ENCODE results near the gene NT5DC3.

Gene NT5DC3

DNA sequence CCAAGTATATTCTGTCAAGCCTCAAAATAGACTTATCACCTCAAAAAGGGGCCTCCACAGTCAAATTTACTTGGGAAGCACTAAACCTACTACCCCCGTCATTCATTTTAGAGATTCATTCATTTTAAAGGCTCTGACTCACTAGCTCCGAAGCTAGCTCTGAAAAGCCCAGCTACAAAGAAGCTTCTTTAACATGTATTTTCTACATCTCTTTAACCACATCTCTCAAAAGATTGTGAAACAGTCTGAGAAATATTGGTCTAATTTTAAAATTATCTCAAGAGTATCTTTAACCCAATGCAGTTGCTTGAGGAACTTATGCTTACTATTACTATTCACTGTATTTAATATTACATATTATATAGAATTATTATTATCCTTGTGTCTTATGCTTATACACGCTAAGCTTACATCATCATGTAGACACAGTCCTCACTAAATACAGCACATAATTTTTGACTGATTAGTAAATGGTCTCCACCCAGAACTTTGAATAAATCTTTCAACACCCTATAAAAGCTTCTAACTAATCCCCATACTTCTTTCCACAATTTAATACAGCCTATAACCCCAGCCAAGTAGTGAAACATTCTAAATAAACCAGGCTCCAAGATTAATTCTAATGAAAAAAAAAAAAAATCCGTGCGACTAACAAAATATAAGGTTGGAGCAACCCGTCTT is 7.8 kb downstream of the NT5DC3 start:
- no peak for DNase-seq (ENCODE audit: low spot score)

DNA sequence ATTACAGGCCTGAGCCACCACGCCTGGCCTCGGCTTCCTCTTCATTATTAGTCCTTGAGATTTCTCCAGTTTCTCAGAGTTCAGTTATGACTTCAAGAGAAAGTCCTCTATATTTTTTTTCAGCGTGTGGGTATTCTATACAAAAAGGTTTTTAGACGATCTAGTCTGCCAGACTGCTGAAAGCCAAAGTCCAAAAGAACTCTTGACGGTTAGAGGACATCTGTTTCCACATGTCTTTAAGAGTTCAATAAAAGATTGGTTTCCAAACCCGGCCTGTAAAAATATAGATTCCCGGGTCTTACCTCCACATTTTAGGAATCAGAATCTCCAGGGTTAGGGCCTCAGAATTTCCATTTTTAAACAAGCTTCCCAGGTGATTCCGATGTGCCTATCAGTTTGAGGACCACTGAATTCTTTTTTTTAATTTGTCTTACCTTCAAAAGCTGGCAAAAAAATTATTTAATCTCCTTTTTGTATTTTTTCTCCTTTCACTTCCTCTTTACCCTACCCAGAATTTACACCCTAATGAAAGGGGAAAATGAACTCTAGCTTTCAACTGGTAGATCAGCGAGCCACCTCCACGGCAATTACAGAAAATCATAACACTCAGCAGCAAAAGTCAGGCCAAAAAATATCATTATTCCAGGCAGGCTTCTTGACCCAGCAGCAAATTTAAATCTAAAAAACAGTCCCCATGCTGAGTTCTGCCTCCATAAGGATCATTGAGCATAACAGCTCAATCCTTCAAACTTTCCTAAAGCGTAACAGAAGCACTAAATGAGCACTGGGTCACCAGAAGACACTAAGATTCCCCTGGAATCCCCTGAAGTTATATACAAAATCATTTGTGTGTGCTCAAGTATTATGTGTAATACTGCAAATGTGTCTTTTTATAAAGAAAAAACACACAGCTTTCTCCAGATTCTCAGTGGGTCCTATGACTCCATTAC is 8.7 kb downstream of the NT5DC3 start:
- no peak for DNase-seq (ENCODE audit: low spot score)

DNA sequence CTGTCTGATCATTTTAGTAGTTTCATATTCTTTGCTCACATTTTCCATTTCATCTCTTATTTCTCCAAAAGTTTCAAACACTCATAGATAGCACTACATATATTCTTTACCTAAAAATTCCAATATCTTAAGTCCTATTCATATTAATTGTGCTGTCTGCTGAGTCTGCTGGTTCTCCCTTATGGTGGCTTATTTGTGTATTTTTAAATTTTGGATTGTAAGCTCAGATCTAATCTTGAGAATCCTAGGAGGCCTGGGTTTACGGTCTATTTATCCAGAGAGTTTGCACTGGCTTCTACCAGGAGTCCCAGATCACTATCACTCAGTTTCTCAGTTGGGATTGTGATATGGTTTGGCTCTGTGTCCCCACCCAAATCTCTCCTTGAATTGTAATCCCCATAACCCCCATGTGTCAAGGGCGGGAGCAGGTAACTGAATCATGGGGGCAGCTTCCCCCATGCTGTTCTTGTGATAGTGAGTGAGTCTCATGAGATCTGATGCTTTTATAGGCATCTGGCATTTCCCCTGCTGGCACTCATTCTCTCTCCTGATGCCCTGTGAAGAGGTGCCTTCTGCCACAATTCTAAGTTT is 10.2 kb downstream of the NT5DC3 start:
- no peak for DNase-seq (ENCODE audit: low spot score)

DNA sequence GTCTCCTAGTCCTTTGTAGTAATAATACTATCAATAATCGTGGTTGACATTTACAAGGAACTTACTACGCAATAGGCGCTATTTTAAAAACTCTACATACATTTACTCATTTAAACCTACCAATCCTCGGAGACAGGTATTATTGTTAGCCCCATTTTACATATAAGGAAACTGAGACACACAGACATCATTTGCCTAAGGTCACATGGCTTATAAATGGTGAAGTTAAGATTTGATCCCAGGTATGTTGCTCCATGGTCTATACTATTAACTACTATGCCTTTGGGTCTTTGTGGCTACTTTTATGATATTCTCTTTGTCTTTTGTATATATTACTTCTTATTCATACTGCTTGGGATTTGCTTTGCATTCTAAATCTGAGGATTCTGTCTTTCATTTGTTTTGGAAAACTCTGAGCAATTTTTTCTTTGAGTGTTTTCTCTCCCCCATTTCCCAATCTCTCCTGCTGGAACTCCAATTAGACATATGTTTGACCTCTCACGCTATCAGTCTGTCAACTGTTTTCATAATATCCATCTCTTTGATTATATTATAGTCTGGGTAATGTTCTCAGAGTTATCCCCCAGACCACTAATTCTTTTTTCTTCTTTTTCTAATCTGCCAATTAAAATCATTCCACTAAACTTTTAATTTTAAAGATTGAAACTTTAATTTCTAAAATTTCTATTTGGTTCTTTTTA is 10.9 kb downstream of the NT5DC3 start:
- DNase-seq (ENCODE audit: low spot score), result no peak

DNA sequence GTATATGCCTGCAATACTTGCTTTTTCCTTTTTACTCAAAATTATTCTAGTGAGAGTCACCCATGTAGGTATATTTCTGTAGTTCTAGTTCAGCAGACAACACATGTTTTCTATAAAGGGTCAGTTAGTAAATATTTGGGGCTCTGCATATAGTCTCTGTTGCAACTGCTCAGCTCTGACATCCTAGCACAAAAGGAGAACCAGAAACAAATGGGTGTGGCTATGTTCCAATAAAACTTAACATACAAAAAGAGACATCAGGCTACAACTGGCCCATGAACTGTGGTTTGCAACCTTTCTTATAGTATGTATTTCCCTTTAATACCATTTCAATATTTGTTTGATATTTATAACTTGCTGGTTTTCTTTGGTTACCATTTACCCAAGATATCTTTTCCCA is 11.9 kb downstream of the NT5DC3 start:
- no peak for DNase-seq (ENCODE audit: low spot score)

DNA sequence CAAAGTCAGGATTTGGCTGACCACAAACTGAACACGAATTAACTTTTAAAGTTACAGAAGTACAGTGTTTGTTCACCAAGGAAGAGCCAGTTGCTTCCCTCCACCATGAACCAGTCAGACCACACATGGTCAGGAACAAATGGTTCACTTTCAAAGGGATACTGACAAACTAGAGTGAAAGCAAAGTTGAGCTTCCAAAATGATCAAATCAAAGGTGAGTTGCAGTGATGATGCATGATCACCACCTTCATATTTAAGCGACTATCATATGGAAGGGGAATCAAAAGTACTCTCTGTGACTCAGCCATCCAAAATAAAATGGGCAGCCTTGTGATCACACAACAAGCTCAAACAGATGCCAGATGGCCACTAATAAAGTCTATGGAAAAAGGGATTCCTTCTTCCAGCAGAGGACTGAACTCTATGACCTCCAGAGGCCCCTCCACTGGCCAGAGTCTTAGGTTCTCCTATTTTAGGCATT is 13.1 kb downstream of the NT5DC3 start:
- no peak for DNase-seq (ENCODE audit: low spot score)

DNA sequence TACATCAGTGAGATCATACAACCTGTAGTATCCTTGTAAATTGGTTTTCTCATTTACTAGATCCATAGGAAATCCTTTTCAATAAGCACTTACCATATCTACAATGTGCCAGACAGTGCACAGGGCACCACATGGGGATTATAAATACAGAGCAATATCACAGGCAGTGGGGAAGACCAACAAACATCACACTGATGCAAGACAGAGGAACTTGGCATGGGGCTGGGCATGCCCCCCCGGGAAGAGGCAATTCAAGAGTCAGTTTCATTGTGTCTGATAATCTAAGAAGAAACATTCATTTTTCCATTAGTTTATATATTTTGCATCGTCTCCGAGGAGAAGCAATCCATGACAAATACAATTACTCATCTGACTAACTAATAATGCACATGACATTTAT is 16.2 kb downstream of the NT5DC3 start:
- no peak for DNase-seq (ENCODE audit: low spot score)

DNA sequence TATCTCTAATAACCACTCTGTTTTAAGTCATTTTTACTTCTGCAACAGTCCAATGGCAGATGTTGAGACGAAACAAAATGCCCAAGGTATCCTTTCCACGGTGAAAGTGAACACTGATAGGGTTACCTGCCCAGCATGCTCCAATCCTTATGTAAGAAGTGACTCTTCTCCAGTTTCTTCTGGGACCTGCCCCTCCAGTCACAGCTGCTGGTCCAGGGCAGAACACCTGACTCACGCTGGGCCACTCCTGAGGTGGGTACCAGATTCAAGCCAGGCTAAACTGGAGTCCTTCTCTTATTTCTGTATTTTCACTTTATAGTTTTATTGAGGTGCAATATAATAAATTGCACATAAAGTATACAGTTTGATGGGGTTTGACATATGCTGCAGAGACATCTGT is 16.7 kb downstream of the NT5DC3 start:
- no peak for DNase-seq (ENCODE audit: low spot score)

DNA sequence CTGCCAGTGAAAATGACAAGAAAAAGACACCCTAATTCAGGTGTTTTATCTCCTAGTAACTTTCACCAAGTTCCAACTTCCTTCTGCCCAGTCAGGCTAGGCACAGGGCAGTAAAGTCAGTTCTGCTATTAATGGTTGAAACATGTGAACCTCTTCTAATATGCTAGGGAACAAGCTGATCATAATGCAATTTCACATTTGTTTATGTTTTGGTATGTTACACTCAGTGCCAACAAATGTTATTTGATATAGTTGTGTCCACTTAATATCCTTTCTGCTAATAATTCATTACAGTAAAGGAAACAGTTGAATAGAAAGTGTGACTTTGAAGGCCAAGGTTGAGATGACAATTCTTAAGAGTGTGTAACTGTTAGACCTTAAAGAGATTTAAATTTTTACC is 17.2 kb downstream of the NT5DC3 start:
- no peak for DNase-seq (ENCODE audit: low spot score)

DNA sequence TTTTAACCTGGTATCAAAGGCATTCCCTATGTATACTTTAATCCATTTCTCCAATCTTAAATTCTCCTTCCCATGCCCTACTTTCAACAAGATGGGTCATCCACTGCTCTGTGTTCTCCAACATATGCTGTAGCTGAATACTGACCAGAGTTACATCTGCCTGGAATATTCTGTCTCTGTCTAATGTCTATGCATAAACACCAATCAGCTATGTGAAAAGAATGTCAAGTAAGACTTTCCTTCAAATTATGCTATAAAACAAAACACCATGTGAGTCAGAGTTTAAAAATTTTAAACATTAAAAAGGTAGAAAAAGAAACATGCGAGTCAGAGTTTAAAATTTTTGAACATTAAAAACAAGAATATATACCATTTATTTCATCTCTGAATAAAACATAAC is 19.3 kb downstream of the NT5DC3 start:
- no peak for DNase-seq (ENCODE audit: low spot score)

DNA sequence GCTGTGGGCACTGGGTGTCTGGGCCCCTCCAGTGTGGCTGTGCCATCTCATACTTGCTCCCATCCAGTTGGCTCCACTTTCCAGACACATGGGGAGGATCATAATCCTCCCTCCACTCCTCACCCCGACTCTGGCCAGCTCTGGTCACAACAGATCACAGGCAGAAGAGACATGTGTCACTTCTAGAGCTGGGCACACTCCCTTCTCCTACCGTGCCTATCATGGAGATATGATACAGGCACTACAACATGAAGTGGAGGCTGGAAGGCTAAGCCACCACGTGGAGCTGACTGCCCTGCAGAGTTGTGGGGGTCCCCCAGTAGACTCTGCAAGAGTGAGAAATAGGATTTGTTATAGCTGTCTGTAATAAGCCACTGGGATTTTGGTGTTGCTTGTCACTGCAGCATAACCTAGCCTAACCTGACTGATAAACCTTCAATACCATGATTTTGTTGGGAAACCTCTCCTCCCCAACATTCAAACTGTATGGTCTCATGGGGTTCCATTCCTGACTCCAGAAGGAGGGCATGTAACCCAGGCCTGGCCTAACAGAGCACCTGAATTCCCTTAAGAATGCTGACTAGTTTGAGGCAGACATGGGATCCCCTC is 20.0 kb downstream of the NT5DC3 start:
- DNase-seq (ENCODE audit: low spot score), result no peak

DNA sequence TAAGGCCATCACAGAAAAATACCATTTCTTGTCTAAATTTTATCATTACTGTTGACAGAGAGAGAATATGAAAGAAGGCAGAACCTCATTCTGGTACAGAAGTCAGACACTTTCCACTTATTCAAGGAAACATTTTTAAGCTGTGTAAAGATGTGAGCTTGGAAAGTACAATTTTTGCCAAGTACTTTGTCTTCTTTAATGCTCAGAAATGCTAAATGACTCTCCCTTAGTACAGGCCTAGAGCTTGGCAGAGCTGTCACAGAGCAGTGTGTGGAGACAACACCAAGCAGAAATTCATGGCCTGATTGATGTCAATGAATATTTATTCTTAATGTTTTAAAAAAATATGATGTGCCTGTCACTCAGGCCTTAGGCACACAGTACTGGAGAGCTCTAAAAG is 20.7 kb downstream of the NT5DC3 start:
- DNase-seq (ENCODE audit: low spot score), result no peak

DNA sequence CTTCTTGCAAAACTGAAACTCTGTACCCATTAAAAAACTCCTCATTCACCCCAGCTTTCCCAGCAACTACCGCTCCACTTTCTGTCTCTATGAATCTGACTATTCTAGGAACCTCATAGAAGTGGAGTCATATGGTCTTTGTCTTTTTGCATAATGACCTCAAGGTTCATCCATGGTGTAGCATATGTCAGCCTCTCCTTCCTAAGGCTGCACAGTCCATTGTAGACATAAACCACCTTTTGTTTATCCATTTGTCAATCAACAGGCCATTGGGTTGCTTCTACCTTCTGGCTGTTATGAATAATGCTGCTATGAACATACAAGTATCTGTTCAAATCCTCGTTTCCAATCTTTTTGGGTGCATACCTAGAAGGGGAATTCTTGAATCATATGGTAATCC is 21.1 kb downstream of the NT5DC3 start:
- DNase-seq (ENCODE audit: low spot score), result no peak

DNA sequence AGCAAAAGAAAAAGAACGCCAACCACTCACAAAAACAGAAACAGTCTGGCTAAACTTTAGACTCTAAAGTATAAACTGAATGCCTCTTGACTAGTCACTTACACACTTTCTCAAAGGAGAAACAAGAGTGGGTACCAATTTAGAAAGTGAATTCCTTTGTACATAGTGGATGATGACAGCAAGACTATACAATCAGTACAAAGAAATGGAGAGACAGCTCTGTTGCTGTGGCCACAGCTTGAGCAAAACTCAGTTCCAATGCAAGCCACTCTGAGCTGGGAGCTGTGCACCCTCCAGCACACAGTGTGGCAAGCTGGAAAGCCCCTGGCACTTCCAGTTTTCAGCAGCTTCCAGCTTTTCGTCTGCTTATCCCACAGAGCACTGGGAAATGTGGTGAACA is 21.7 kb downstream of the NT5DC3 start:
- no peak for DNase-seq (ENCODE audit: low spot score)

DNA sequence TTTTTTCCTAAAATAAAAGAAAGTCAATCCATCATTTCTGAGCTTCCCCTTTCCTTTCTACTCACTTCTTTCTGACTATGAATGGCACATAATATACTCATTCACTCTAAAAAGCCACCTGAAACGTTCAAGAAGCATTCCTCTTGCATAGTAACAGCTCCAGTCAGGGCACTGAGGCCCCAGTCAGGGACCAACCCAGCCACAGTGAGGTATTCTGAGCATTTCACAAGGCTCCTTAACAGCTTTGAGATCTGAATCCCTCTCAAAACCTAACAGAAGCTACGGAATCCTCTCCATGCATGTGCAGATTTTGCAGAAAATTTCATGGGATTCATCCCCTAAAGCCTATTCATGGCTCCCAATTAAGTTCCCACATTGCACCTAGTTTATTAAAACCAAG is 23.2 kb downstream of the NT5DC3 start:
- DNase-seq (ENCODE audit: low spot score), result no peak

DNA sequence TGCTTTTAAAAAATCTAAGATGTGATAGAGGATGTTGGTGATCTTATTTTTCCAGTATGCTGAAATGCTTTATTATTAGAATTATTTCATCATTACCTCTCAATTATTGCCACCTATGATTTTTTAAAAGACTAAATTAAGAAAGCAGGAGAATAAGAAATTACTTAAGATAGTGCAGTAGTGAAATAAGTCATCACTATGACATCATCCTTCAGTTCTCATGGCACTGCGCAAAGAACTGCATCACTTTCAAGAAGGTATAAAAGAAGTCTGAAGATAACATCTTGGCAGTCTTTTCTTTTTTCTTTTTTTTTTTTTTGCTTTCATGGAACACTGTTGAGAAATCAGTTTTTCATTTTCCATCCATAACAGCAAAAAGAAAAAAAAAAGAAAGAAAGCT is 24.4 kb downstream of the NT5DC3 start:
- no peak for DNase-seq (ENCODE audit: low spot score)

DNA sequence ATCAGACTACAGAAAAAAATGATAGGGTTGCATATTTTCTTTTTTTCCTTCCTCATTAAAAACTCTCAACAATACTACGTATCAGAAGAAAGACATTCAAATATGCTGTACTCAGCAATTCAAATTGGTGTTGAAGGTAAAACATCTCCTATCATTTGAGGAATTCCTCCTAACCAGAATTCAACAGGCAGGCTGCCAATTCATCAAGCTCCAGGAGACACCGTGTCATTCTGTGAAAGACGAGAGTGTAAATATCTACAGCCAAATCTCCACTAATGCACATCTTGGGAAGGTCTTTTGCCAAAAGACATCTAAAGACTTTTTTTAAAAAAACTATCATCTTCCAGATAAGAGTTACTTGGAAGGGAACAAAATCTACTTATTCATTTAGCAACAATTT is 26.6 kb downstream of the NT5DC3 start:
- DNase-seq (ENCODE audit: low spot score), result no peak

DNA sequence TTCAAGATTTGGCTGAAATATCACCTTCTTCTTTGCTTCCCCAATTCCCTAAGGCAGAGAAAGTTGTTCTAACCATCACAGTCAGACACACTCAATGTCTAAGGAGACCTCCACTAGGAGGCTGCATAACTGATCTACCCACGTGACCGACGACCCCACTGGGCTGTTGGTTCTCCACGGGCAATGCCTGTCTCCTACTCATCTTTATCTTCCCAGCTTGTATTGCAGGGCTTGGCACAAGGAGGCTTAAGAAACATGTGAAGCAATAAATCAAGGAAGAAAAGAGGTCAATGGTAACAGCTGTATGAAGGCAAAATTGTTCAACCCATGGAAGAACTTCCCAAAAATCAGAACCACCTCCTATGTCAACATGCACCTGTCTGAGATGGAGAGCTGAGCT is 27.1 kb downstream of the NT5DC3 start:
- DNase-seq (ENCODE audit: low spot score), result no peak

DNA sequence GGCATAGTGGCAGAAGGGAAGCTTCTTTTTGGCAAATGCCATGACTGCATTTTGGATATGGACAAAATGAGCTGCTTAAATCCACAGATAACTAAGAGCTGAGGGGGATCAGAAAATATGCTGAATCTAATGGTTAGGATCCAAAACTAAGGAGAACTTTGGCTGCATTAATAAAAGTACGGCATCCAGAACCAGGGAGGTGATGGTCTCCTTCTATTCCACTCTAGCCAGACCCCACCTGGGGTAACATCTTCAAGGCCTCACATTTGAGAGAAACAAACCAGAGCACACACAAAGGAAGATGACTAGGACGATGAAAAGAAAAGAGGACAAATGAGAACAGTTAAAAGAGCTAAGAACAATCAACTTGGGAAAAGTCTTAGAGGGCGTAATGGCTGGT is 27.6 kb downstream of the NT5DC3 start:
- no peak for DNase-seq (ENCODE audit: low spot score)

DNA sequence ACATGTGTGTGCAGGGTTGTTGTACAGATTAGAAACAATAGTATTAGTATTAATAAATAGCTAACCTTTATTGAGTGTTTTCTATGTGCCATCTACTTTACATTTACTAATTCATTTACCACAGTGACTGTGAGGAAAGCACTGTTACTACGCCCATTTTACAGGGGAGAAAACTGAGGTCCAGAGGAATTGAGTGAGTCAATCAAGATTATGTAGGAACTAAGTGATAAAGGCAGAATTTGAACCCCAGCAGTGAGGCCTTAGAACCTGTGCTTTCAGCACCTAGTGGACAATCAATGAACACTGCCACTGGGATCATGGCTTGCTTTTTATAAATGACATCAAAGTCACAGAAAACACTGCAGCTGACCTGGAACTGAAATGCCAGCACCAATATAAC is 28.2 kb downstream of the NT5DC3 start:
- DNase-seq (ENCODE audit: low spot score), result no peak

DNA sequence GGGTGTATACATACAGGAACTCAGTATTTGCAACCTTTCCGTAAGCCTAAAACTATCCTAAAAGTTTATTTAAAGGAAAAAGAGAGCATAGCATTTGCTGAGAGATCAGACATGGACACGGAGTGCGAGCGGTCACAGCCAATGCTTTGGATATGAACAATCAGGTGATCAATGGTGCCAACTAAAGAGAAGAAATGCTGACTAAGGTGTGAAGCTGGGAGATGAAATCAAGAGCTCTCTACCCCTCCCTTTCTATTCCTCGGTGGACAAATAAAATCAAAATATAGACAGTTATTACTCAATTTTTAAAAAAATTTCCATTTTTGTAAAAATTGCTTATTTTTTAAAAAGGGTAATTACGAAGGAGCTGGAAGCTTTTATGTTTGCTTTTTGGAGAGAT is 29.2 kb downstream of the NT5DC3 start:
- DNase-seq (ENCODE audit: low spot score), result no peak

DNA sequence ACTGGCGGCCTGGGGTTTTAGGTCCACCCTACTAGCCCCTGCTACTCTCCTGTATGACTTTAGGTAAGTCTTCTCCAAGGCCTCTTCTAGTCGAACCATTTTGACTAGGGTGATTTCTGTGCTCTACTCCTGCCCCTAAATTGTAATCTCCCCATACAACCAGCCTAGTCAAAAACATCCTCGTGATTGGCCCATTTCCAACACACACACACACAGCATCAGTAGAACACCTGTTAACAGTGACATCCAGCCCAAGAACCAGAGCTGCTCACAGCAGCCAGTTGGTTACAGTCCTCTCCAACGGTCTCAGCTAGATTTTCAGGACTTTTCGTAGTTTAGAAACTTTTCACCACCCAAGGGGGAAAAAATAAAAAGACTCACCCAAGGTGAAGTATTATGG is 30.9 kb downstream of the NT5DC3 start:
- no peak for DNase-seq (ENCODE audit: low spot score)

Data from LoVo (cell line).